ENCODE measurements around the gene ABI3BP.

ABI3BP gene

DNA sequence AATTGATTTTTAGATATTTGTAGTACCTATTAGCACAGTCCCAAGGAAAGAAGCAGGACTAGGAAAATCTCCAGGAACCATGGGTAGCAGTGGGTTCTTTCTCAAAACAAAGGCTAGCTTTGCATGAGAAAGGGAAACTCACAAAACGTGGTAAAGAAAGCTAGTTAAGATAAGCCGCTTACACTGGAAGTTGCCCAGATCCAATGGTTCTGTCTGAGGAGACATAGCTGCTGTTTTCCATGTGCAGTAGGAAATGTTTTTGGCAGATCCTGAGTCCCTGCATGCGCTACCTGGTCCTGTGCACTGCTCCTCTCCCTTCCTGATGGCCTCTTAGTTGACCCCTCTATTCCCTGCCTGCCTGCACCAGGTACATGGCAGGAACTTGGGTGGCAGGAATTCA is 223.5 kb downstream of the ABI3BP start:
- H3K36me3 ChIP-seq (ENCODE audit: control insufficient read depth in 1 of 2, insufficient read depth in 2 of 2, low read length in 2 of 2) = peaks cover 12 to 23% of the 10 kb centered on the region in 2 donors
- no peak overlapping the region for H3K4me3 ChIP-seq (ENCODE audit: low read depth in 1 of 2, low read length in 2 of 2)
- no peak overlapping the region for H3K27ac ChIP-seq (ENCODE audit: low read length)

DNA sequence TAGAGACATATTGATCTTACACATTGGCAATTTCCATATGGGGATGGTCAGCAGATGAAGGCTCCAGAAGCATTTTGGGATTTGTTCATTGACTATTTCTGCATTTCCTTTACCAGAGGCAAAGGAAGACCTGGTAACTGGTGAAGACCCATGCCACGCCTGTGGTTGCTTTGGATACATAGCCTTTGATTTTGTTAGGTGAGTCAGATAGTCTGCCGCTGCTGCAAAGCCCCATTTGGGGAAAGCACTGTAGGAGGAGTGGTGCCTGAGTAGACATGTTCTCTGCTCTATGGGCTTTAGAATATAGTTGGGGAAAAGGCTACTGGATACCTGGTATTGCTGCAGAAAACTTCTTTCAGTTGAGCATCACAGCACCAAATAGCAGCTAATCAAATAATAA is 227.2 kb downstream of the ABI3BP start:
- Histone ChIP-seq H3K4me3 (ENCODE audit: low read depth in 1 of 2, low read length in 2 of 2) (no peak overlapping the region), H3K27ac (ENCODE audit: low read length) (no peak overlapping the region), H3K36me3 (ENCODE audit: control insufficient read depth in 1 of 2, insufficient read depth in 2 of 2, low read length in 2 of 2) (peaks cover 9 to 12% of the 10 kb centered on the region in 2 donors), H3K9me3 (ENCODE audit: control insufficient read depth in 1 of 2, low read length in 2 of 2) (no peaks in the 10 kb centered on the region), H3K4me1 (ENCODE audit: control insufficient read depth in 1 of 2, insufficient read depth in 2 of 2, low read length in 2 of 2) (no peaks in the 10 kb centered on the region), H3K27me3 (ENCODE audit: low read depth, low read length) (no peaks in the 10 kb centered on the region)

More for the DNA sequence above, 223.5 kb downstream of the ABI3BP start:
- no peaks in the 10 kb centered on the region for H3K9me3 ChIP-seq (ENCODE audit: control insufficient read depth in 1 of 2, low read length in 2 of 2)
- no peaks in the 10 kb centered on the region for H3K27me3 ChIP-seq (ENCODE audit: low read depth, low read length)
- no peaks in the 10 kb centered on the region for H3K4me1 ChIP-seq (ENCODE audit: control insufficient read depth in 1 of 2, insufficient read depth in 2 of 2, low read length in 2 of 2)

DNA sequence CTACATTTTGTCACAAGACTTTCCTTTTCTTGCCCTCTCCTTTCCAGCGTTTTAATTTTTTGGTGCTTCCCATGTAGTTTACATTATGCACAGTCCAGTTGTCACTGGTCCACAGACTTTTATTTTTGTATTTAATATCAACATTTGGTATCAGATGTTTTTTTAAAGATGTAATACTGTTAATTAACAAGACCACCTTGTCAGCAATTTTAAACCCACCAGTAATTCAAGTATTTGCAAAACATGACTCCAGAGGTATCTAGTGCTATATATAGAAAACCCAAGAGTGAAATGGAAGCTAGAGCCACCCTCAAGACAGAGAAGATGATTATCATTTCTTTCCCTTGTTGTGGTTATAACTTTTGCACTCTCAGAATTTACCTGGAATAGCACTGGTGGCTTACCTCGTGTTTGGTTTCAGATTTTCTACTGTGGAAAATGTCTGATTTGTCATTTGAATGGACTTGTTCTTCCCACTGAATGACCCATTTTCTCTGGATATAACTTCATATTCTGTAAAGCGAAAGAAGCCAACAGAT is 227.7 kb downstream of the ABI3BP start:
- peaks cover 7 to 8% of the 10 kb centered on the region in 2 donors for H3K36me3 ChIP-seq (ENCODE audit: control insufficient read depth in 1 of 2, insufficient read depth in 2 of 2, low read length in 2 of 2)
- H3K4me3 ChIP-seq (ENCODE audit: low read depth in 1 of 2, low read length in 2 of 2) = no peak overlapping the region
- H3K27ac ChIP-seq (ENCODE audit: low read length) = no peak overlapping the region

DNA sequence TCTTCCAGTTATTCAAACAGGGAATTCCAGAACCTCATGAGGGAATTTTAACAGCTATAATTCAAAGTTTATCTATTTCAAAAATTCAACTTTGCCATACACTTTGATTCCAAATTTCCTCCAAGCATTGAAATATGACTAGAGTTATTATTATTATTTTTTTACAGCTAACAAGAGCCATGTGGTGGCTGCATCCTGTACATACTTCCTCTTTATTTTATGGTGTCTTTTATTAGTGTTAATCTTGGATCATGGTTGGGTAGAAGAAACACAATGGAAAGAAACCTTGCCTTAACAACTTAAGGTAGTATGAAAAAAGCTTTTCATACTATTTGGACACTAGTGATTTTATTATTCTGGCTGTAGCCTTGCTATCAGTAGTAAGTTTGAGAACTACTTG is 231.3 kb downstream of the ABI3BP start:
- Histone ChIP-seq H3K4me1 (ENCODE audit: control insufficient read depth in 1 of 2, insufficient read depth in 2 of 2, low read length in 2 of 2) (no peaks in the 10 kb centered on the region), H3K27me3 (ENCODE audit: low read depth, low read length) (no peaks in the 10 kb centered on the region), H3K36me3 (ENCODE audit: control insufficient read depth in 1 of 2, insufficient read depth in 2 of 2, low read length in 2 of 2) (no peaks in the 10 kb centered on the region), H3K9me3 (ENCODE audit: control insufficient read depth in 1 of 2, low read length in 2 of 2) (no peaks in the 10 kb centered on the region), H3K27ac (ENCODE audit: low read length) (no peak overlapping the region), H3K4me3 (ENCODE audit: low read depth in 1 of 2, low read length in 2 of 2) (no peak overlapping the region)

More for the DNA sequence above, 227.7 kb downstream of the ABI3BP start:
- Histone ChIP-seq H3K27me3 (ENCODE audit: low read depth, low read length) (no peaks in the 10 kb centered on the region), H3K9me3 (ENCODE audit: control insufficient read depth in 1 of 2, low read length in 2 of 2) (no peaks in the 10 kb centered on the region), H3K4me1 (ENCODE audit: control insufficient read depth in 1 of 2, insufficient read depth in 2 of 2, low read length in 2 of 2) (no peaks in the 10 kb centered on the region)

DNA sequence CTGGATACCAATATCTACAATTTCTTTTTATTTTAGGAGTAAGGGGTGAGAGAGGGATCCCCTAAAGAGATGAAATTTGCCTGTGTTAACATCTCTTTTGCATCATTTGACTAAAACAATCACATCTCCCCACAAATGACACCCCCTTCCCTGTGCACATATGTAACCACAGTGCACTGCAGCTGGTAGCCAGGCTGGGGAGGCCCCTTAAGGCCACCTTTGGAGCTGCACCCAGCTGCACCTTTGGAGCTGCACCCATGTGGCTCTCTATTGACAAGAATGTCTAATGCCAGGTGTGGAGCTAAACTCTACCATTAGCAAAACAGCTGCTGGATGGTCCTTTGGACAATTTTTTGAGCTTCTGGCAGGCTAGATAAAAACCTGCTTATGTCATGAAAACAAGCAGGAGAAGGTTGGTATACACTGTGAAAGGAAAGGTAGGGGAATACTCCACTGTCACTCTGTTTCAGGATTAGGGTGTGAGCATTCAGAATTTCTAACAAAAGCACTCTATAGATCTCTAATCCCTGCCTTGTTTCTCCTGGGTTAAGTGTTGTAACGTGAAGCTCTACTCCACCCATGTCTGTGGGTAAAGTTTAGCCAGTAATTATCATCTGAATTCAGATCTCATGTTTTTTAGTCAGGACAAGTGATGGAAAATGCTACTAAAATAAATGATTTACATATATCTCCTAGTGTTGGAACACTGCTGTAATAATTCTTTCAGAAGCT is 231.8 kb downstream of the ABI3BP start:
- Histone ChIP-seq H3K4me3 (ENCODE audit: low read depth in 1 of 2, low read length in 2 of 2) (no peak overlapping the region), H3K9me3 (ENCODE audit: control insufficient read depth in 1 of 2, low read length in 2 of 2) (no peaks in the 10 kb centered on the region), H3K27ac (ENCODE audit: low read length) (no peak overlapping the region), H3K27me3 (ENCODE audit: low read depth, low read length) (no peaks in the 10 kb centered on the region), H3K4me1 (ENCODE audit: control insufficient read depth in 1 of 2, insufficient read depth in 2 of 2, low read length in 2 of 2) (no peaks in the 10 kb centered on the region), H3K36me3 (ENCODE audit: control insufficient read depth in 1 of 2, insufficient read depth in 2 of 2, low read length in 2 of 2) (no peaks in the 10 kb centered on the region)

DNA sequence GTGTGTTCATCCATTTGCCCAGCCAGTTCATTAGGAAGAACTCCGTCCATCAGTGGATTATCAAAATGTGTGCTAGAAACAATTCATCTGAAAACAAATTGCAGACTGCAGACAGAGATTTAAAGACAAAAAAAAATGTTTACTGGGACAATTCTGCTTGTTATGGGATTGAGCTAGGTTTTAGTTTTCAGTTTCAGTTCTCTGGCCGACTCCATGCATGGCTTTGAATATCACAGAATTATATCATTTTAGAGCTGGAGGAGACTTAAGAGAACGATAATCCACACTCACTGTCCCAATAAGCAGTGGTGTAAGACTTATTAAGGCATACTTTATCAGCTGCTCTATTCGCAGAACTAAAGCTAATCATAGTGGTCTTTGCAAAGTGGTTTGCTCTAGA is 232.8 kb downstream of the ABI3BP start:
- peaks cover 0 to 9% of the 10 kb centered on the region in 2 donors for H3K4me1 ChIP-seq (ENCODE audit: control insufficient read depth in 1 of 2, insufficient read depth in 2 of 2, low read length in 2 of 2)
- no peaks in the 10 kb centered on the region for H3K36me3 ChIP-seq (ENCODE audit: control insufficient read depth in 1 of 2, insufficient read depth in 2 of 2, low read length in 2 of 2)
- H3K4me3 ChIP-seq (ENCODE audit: low read depth in 1 of 2, low read length in 2 of 2) = no peak overlapping the region
- H3K27me3 ChIP-seq (ENCODE audit: low read depth, low read length) = no peaks in the 10 kb centered on the region
- H3K9me3 ChIP-seq (ENCODE audit: control insufficient read depth in 1 of 2, low read length in 2 of 2) = no peaks in the 10 kb centered on the region
- no peak overlapping the region for H3K27ac ChIP-seq (ENCODE audit: low read length)

DNA sequence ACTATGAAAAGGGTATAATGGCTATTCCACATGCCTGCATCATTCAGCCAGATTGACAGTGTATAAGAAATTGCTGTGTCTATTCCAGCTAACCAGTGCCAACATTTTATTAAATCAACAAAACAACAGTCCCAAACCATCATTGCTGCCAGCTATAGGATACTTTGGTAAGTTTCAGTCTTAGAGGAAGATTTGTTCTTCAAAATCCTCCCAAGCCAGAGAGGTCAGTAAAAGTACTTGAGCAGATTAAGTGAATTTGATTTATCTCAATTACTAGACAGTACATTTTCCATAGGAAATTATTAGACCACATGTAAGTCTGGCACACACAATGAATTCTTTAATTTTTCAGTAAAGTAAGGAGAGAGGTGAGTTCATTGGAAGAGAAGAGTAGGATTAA is 233.3 kb downstream of the ABI3BP start:
- H3K36me3 ChIP-seq (ENCODE audit: control insufficient read depth in 1 of 2, insufficient read depth in 2 of 2, low read length in 2 of 2) = no peaks in the 10 kb centered on the region
- H3K9me3 ChIP-seq (ENCODE audit: control insufficient read depth in 1 of 2, low read length in 2 of 2) = no peaks in the 10 kb centered on the region
- H3K4me3 ChIP-seq (ENCODE audit: low read depth in 1 of 2, low read length in 2 of 2) = no peak overlapping the region
- no peaks in the 10 kb centered on the region for H3K27me3 ChIP-seq (ENCODE audit: low read depth, low read length)
- H3K4me1 ChIP-seq (ENCODE audit: control insufficient read depth in 1 of 2, insufficient read depth in 2 of 2, low read length in 2 of 2) = peaks cover 0 to 9% of the 10 kb centered on the region in 2 donors
- H3K27ac ChIP-seq (ENCODE audit: low read length) = no peak overlapping the region

DNA sequence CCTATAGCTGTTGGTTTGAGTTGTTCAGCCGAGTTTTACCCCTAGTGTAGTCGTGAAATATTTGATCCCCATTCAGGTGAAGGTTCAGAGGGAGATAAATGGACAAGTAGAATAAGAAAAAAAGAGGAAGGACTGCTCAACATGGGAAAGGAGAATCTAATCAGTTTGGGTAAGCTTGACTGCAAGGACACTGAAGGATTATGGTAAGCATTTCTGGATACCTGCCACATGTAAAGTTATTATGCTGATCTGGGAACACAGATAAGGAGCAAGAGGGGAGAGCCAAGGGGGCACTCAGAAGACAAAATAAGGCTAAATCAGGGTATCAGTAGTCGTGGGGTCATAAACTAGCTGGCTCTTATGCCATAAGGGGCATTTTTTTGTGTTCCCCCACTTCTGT is 234.1 kb downstream of the ABI3BP start:
- H3K27ac ChIP-seq (ENCODE audit: low read length) = no peak overlapping the region
- peaks cover 4 to 5% of the 10 kb centered on the region in 2 donors for H3K36me3 ChIP-seq (ENCODE audit: control insufficient read depth in 1 of 2, insufficient read depth in 2 of 2, low read length in 2 of 2)
- H3K27me3 ChIP-seq (ENCODE audit: low read depth, low read length) = no peaks in the 10 kb centered on the region
- H3K9me3 ChIP-seq (ENCODE audit: control insufficient read depth in 1 of 2, low read length in 2 of 2) = no peaks in the 10 kb centered on the region
- H3K4me3 ChIP-seq (ENCODE audit: low read depth in 1 of 2, low read length in 2 of 2) = no peak overlapping the region
- peaks cover 0 to 11% of the 10 kb centered on the region in 2 donors for H3K4me1 ChIP-seq (ENCODE audit: control insufficient read depth in 1 of 2, insufficient read depth in 2 of 2, low read length in 2 of 2)

DNA sequence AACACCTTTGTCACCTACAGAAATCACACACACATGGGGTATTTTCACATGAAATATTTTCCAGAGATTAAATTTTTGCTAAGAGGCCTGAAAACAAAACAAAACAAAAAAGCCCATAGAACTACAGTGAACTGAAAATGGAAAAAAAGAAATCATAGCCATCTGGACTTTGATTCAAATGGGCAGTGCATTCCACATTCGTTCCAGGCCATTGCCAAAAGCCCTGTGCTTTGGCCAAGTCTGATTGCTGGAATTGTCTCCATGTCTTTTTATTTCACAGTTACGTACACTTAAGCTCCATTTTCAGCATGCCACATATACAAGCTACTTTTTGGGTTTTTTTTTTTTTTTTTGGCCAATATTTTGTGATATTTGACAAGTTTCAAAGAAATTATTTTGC is 236.8 kb downstream of the ABI3BP start:
- H3K4me3 ChIP-seq (ENCODE audit: low read depth in 1 of 2, low read length in 2 of 2) = no peak overlapping the region
- no peaks in the 10 kb centered on the region for H3K27me3 ChIP-seq (ENCODE audit: low read depth, low read length)
- H3K9me3 ChIP-seq (ENCODE audit: control insufficient read depth in 1 of 2, low read length in 2 of 2) = no peaks in the 10 kb centered on the region
- H3K36me3 ChIP-seq (ENCODE audit: control insufficient read depth in 1 of 2, insufficient read depth in 2 of 2, low read length in 2 of 2) = peaks cover 18 to 24% of the 10 kb centered on the region in 2 donors
- H3K27ac ChIP-seq (ENCODE audit: low read length) = no peak overlapping the region
- peaks cover 0 to 14% of the 10 kb centered on the region in 2 donors for H3K4me1 ChIP-seq (ENCODE audit: control insufficient read depth in 1 of 2, insufficient read depth in 2 of 2, low read length in 2 of 2)

DNA sequence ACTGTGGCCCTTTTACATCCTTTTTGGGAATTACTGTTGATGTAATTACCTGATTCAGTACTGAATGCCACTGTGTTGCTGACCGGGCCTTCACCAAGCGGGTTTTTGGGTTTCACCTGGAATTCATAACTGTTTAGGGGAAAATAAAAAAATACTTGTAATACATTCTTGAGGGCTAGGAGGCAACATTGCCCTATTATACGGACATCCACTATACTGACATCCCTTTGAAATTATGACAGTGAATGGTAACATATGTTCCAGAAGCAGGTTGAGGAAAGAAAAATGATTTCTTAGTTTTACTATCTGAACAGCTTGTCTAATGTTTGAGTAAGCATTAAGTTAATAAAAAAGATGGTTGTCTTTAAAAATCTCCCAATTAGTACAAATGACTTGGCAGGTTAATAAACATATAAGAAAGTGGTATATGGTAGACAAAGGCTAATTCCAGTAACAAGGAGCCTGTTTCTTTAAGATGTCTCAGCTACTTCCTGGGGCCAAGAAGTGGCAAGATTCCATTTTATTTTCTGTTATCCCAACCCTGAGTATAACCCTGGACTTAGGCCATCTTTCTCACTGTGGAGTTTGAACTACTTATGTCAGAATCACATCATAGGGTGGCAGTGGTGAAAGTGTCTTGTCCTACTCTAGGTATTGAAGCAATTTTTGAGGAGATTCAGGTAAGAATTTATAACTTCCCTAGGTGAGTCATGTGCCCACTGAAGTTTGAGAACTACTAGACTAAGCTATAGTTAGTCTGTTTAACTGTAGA is 238.5 kb downstream of the ABI3BP start:
- Histone ChIP-seq H3K4me3 (ENCODE audit: low read depth in 1 of 2, low read length in 2 of 2) (no peak overlapping the region), H3K27me3 (ENCODE audit: low read depth, low read length) (no peaks in the 10 kb centered on the region), H3K36me3 (ENCODE audit: control insufficient read depth in 1 of 2, insufficient read depth in 2 of 2, low read length in 2 of 2) (peaks cover 33 to 36% of the 10 kb centered on the region in 2 donors), H3K4me1 (ENCODE audit: control insufficient read depth in 1 of 2, insufficient read depth in 2 of 2, low read length in 2 of 2) (peaks cover 0 to 14% of the 10 kb centered on the region in 2 donors), H3K27ac (ENCODE audit: low read length) (no peak overlapping the region), H3K9me3 (ENCODE audit: control insufficient read depth in 1 of 2, low read length in 2 of 2) (no peaks in the 10 kb centered on the region)

DNA sequence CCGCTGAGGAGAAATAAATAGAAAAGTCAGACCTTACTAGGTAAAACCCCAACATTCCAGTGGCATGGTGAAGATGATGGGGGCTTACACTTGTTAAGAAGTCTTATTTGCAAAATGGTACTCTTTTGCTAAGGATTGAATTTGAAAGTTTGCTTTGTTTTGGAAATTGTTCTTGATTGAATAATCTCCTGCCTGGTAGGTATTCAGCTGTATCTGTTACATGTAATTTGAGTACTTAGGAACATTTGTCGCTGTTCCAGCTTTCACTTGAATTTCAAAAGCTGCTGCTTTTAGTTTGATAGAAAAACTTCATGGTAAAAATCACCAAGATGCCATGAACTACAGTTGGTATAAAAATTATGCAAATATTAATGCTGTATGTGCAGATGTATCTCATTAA is 239.4 kb downstream of the ABI3BP start:
- peaks cover 41 to 42% of the 10 kb centered on the region in 2 donors for H3K36me3 ChIP-seq (ENCODE audit: control insufficient read depth in 1 of 2, insufficient read depth in 2 of 2, low read length in 2 of 2)
- H3K27me3 ChIP-seq (ENCODE audit: low read depth, low read length) = no peaks in the 10 kb centered on the region
- H3K27ac ChIP-seq (ENCODE audit: low read length) = no peak overlapping the region
- no peaks in the 10 kb centered on the region for H3K9me3 ChIP-seq (ENCODE audit: control insufficient read depth in 1 of 2, low read length in 2 of 2)
- H3K4me3 ChIP-seq (ENCODE audit: low read depth in 1 of 2, low read length in 2 of 2) = no peak overlapping the region
- H3K4me1 ChIP-seq (ENCODE audit: control insufficient read depth in 1 of 2, insufficient read depth in 2 of 2, low read length in 2 of 2) = peaks cover 0 to 14% of the 10 kb centered on the region in 2 donors
